ENCODE data around the gene LRP1.

LRP1 gene

GRCh38 chr12:57236201-57236924, 108.1 kb downstream of the LRP1 start:
- DNase-seq (ENCODE audit: low read depth in 2 of 2) = no peak

DNA sequence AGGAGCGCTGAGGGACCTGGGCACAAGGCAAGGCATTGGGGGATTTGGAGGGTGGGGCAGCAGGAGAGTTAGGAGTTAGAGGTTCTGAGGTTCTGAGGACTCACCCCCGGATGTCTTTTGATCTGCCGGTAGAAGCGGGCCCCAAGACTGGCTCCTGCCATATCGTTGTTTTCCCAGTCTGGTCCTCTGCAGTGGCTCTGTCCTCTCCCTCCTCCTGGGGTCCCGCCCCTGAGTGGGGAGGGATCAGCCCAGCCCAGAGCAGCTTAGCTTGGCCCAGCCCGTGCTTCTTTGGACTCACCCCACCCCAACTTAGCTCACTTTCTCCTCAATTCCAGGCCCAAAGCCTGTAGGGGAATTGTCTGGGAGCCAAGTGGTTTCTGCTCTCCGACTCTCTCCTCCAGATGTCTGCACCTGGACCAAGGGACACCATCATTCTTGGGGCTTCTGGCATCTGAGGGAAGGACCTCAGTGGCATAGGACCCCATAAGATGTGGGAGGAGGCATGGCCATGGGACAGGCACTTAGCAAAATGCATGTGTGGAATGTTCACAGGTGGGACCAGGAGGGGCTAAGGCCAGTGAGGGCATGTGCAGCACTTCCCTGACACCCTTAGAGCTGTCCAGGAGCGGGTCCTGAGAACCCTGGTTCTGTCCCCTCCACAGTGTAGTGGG, 108.8 kb downstream of the LRP1 start:
- DNase-seq (ENCODE audit: low read depth in 2 of 2) = no peak

- DNase-seq (ENCODE audit: low read depth in 2 of 2) = no peak
Observed at GRCh38 chr12:57237596-57237931, 109.3 kb downstream of the LRP1 start.

DNA sequence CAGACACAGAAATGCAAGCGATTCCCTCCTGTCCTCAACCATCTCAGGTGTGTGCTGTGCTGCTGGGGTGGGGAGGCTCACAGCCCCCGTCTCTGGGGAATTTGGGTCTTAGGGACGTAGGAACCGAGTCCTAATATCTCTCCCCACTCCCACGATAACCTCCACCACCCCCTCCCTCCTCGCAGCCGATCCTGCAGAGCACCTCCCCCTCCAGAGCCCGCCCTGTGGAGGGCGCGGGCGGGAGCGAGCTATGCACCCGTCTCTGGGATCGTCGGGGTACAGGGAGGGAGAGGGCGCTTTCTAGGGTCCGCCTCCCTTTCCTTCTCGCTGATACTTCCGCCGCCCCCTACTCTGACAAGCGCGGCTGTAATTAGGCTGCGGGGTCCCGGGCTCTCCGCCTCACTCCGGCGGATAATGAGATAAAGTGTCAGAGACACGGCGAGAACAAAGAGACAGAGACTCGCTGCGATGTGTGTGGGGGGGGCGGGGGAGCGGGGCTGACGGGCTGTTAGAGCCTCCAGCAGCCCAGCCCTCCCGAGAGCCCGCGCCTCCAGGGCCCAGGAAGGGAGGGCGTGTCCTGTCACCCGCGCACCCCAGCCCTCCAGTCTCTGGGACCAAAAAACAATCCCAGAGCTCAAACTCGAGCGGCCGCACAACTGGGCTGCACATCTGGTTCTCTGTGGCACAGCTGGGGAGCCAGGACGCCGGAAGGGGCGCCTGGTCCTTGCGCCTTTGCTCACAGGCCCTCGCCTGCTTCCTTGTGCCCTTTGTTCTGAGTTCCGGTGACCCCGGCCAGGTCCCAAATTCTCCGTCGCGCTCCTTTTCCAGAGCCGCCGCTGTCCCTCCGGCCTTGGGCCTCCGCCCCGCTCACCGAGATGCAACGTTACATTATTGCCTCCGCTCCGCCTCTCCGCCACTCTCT, 109.9 kb downstream of the LRP1 start:
- no peak for DNase-seq (ENCODE audit: low read depth in 2 of 2)

DNA sequence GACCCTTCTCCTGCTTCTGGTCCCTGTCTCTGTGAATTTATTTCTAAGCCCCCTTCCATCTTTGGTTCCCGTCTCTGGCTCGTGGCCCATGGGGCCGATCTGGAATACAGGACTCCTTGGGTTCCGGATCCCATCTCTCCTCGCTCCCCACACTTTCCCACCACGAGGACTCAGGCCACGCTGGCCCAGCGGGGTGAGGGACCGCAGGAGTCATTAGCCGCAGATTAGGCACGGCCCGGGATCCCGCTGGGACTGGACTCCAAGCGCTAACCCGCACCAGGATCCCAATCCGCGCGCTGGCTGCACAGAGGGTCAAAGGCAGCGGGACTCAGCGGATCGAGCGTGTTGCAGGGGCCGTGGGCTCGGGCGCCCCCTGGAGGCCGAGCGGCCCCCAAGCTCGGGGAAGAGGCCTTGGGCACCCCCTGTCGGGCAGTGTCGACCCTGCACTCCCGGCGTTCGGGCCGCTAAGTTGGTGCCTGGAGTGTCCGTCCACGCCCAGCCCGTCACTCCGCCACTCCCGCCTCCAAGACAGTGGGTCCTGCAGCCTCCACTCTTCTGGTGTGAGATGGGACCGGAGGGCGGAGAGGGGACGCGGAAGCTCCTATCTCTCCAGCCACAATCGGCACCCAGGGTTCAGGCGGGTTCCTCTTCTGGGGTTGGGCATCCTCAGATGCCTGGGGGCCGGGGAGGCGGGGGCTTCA, 110.7 kb downstream of the LRP1 start:
- peak; percentile 66 to 72 for DNase-seq (ENCODE audit: low read depth in 2 of 2)

DNA sequence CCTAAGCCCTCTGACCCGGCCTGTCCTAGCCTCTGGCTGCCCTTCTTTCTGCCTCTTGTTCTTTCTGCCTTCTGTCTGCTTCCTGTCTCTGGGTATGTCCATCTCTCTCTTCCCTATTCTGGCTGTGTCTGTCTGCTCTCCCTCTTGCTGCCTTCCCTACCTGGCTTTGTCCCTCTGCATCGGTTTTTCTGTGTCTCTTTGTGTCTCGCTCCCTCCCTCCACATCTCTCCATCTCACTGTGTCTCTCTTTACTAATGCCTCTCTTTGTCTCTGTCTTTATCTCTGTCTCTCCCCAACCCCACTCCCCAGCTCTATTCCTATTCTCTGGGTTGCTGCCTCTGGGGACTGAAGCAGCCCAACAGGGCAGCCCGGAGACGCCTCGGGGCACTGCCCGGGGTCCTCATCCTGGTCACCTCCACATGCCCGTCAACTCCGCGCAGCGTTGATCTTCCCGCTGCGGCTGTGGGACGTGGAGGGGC, 111.3 kb downstream of the LRP1 start:
- DNase-seq (ENCODE audit: low read depth in 2 of 2) = no peak

DNA sequence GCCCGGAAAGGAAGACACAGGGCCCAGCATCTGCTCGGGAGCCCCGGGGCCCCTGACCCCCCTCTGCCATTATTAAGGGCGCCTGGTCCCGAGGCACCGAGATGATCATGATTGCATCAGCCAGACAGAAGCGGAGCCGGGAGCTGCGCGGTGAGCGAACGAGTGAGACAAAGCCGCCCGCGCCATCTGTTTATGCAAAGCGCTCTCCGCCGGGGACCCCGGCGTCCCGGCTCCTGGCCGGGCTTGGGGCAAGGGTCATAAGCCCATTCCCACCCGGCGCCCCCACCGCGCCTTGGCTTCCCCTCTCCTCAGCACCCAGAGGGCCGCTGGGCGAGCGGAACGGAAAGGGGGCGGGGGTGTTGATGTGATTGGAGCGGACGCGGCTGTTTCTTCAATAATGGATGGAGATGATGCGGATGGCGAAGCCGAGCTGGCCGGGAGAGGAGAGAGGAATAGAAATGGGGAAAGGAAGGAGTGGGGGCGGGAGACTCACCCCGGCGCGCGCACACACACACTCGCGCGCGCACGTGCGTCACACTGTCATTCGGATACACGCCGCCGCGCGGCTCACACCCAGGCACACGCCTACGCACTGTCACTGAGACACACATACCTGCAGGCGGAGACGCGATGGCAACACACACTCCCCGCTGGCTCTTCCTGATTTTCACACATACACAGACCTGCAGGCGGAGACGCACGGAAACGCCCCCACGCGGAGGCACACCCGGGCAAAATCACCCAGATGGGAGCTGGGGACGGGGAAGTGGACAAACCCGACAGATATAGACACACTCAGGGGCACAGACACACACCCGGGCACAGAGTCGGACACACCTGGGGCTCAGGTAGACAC, 112.0 kb downstream of the LRP1 start:
- DNase-seq (ENCODE audit: low read depth in 2 of 2) = no peak

DNA sequence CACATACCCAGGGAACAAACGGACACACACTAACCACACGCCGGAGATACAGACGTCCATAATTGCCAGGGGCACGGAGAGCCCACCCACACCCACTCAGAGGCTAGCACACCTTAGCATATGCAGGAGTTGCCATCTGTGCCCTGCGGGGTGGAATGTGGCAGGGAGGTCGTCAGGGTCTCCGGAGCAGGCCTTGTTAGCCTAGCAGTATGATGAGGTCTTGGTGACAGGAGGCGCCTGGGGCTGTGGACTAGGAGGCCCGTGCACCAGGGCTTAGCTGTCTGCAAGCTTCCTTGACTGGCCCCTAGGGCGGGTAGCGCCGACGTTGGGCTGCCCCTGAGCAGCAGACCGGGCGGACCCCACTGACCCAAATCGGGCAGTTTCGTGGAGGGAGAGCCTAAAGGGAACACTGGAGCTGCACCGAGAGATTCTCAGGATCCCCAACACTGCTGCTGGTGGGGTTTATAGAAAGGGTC, 112.7 kb downstream of the LRP1 start:
- DNase-seq (ENCODE audit: low read depth in 2 of 2) = no peak

- no peak for DNase-seq (ENCODE audit: low read depth in 2 of 2)
Observed at GRCh38 chr12:57241402-57242310, 113.4 kb downstream of the LRP1 start.

GRCh38 chr12:57242329-57242690, 114.0 kb downstream of the LRP1 start:
- no peak for DNase-seq (ENCODE audit: low read depth in 2 of 2)

GRCh38 chr12:57242691-57243454, 114.6 kb downstream of the LRP1 start:
- no peak for DNase-seq (ENCODE audit: low read depth in 2 of 2)

DNA sequence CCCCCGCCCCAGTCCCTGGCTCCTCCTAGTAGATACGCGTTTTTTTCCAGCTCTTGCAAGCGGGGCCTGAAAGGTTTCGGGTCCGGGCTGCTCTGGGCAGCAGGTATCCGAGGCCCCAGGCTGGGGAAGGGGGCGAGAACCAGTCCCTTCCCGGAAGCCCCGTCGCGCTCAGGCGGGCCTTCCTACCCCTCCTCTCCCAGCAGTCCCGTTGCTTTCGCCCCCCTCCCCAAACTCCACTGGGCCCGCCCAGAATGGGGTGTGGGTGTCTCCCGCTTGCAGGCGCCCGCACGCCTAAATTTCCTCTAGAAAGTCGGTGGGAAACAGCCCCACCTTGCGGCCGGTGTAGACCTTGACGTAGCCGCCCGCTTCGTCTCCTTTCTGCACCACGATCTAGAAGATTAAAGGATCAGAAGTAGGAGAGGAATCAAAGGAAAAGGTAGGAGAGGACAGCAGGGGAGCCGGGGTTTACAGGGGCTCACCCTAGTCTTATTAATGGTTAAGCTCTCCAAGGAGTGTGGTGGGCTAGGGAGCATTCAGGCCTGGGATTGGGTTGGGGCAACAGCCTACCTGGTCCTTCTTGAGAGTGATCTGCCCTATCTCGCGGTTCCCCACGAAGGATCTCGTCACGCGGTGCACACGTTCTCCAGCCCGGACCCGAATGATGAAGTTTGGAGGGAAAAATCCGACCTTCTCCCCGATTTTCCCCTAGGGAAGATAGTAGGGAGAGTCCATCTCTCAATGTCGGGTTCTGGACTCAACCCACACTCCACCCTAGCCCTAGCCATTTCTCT, 115.4 kb downstream of the LRP1 start:
- peak in 1 of 2 experiments; percentile 29 for DNase-seq (ENCODE audit: low read depth in 2 of 2)

GRCh38 chr12:57244312-57244696, 116.0 kb downstream of the LRP1 start:
- DNase-seq (ENCODE audit: low read depth in 2 of 2) = no peak

- no peak for DNase-seq (ENCODE audit: low read depth in 2 of 2)
Observed at GRCh38 chr12:57247041-57247440, 118.8 kb downstream of the LRP1 start.

DNA sequence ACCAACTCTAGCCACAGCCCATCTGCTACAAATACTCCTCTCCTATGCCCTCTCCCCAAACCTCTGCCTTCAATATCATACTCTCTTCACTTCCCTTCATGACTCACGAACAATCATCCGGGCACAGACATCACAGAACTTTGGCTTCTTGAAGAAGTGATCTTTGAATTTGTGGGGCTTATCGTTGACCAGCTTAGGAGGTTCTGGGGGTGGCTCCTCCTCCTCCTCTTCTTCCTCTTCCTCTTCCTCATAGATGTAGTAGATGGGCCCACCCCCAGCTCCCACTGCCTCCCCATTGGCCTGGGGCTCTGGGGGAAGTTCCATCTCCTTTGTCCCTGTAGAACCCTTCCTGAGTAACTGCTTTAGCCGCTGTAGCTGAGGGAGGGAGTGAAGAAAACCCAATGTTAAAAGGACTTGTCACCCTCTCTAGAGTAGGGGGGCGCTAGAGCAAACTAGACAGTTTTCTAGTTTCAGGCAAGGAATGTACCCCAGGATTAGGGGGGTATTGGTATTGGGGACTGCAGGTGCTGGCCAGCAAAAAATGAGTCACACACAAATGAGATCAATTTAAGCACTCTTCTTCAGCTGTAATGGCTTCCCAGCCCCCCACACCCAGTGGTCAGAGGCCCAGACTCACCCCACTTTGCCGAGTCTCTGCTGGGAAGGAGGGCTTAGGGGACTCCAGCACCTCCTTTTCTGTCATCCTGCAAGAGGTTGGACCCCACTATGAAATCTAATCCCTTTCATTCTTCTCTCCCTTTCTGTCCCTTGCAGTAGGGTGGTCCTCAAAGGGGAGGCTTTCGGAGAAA, 120.9 kb downstream of the LRP1 start:
- no peak for DNase-seq (ENCODE audit: low read depth in 2 of 2)

DNA sequence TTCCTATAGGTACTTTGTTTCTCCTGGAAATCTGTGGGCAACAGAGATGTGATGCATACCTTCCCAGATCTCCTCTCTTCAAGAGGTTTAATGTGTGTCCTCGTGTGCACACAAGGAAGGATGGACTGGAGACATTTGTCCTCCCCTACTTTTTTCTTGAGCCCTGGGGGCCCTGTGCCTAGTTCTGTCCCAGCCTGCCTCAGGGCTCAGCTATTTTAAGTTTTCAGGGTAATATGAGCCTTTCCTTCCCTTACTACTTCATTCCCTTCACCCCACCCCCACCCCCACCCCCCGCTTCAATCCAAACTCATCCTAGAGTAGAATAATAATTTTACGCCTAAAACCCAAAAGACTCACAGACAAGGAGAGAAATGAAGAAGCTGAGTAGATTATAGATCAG, 122.3 kb downstream of the LRP1 start:
- DNase-seq (ENCODE audit: low read depth in 2 of 2) = no peak

DNA sequence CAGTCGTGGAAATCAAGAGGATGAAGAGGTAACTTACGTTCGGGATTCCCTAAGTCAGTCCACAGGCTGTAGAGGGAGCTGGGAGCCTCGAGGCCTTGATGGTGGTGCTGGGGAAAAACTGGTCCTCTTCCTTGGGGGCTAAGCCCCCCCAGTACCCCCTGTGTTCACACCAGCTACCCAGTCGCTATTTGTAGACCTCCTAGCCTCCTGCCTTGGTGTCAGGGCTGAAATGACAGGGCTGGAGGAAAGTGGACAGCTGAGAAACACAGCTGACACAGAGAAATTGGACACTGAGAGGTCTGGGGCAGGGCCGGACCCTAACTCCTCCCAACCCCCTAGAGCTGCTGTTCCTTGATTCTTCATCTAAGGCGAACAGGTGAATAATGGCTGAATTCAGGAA, 122.7 kb downstream of the LRP1 start, which contains the start of gene STAC3:
Gene STAC3, minus strand, starts transcription at position 232 of the 400 bp plus-strand sequence. CDS start 1,551 bp downstream, outside the sequence.
- DNase-seq (ENCODE audit: low read depth in 2 of 2) = no peak

Data from fibroblast of skin of left quadriceps (primary cell).